ENCODE measurements around the gene RPL38. TPM values are rescaled to one million over a fixed set of nuclear protein-coding genes. Genes with fewer than 3 reads are reported as not detected.

The RPL38 gene
- total RNA-seq, 2 donors from 2014 or later = 531 to 611 TPM

DNA sequence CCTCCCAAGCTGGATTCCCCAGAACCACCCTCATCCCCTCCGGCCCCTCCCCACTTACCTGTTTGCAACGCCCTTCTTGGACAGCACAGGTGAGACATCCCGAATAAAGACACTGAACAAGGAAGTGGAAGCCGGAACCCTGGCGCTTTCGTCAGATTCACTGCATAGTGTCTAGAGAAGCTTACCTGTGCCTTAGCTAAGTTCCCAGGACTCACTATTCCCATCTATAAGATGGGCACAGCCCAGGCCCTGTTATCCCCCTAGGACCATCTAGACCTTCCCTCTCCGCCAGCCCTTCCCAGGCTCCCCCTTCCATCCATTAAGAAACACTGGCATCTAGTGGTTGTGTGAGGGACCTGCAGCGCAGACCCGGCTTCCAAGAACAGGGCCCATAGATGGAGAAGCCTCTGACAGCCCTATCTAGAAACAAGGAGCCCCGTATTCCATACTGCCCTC is 26.9 kb upstream of the RPL38 start:
- intact Hi-C loops (cut with DNase I) = loop anchor here (1.0 kb wide), 1 partner anchor 747 kb away; no protein-coding TSS in a partner anchor
- H3K36me3 ChIP-seq = no peaks in the 10 kb centered on the region
- no peaks in the 10 kb centered on the region for H3K4me1 ChIP-seq (replicated peaks)
- no peak overlapping the region for H3K4me3 ChIP-seq
- H3K9me3 ChIP-seq = no peaks in the 10 kb centered on the region
- no peak for TF ChIP-seq POLR2AphosphoS5 (IDR thresholded peaks at IDR 0.05)
- TF ChIP-seq, protein P1, sequence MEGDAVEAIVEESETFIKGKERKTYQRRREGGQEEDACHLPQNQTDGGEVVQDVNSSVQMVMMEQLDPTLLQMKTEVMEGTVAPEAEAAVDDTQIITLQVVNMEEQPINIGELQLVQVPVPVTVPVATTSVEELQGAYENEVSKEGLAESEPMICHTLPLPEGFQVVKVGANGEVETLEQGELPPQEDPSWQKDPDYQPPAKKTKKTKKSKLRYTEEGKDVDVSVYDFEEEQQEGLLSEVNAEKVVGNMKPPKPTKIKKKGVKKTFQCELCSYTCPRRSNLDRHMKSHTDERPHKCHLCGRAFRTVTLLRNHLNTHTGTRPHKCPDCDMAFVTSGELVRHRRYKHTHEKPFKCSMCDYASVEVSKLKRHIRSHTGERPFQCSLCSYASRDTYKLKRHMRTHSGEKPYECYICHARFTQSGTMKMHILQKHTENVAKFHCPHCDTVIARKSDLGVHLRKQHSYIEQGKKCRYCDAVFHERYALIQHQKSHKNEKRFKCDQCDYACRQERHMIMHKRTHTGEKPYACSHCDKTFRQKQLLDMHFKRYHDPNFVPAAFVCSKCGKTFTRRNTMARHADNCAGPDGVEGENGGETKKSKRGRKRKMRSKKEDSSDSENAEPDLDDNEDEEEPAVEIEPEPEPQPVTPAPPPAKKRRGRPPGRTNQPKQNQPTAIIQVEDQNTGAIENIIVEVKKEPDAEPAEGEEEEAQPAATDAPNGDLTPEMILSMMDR (IDR thresholded peaks at IDR 0.05) = peak; percentile 21 to 82 (median 68)
- H3K27ac ChIP-seq = no peak overlapping the region
- DNase-seq (ENCODE audit: low spot score) = peak; percentile 32
- no peaks in the 10 kb centered on the region for H3K27me3 ChIP-seq (replicated peaks; ENCODE audit: insufficient read depth)
- WGBS = 36% methylated on average over 10 of the region's 10 CpGs

DNA sequence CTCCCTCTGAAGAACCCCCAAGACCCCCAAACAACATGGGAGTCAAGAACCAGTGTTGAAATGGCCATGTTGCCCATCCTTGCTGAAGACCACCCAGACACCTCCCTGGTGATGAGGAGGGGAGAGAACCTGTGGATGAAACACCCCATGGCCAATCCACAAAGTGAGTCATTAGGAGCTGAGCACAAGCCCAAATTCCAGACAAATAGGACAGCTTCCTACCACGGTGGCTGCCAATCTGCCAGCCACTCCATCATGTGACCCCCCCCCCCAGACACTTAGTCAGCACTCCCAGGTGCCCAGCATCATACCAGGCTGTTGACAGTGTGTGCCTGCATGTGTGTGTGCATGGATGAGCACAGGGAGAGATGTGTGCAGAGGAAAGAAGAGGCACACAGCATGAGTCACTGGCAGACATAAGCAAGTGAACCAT is 26.4 kb upstream of the RPL38 start:
- H3K9me3 ChIP-seq = no peaks in the 10 kb centered on the region
- DNase-seq (ENCODE audit: low spot score) = no peak
- H3K36me3 ChIP-seq = no peaks in the 10 kb centered on the region
- intact Hi-C loops (cut with DNase I) = no loop called here
- 13% methylated on average over 1 of the region's 1 CpG for WGBS
- no peak overlapping the region for H3K4me3 ChIP-seq
- no peaks in the 10 kb centered on the region for H3K27me3 ChIP-seq (replicated peaks; ENCODE audit: insufficient read depth)
- no peaks in the 10 kb centered on the region for H3K4me1 ChIP-seq (replicated peaks)
- no peak overlapping the region for H3K27ac ChIP-seq
- TF ChIP-seq POLR2A (IDR thresholded peaks at IDR 0.05) (no peak), POLR2AphosphoS5 (IDR thresholded peaks at IDR 0.05) (no peak)
- TF ChIP-seq, protein P1 (IDR thresholded peaks at IDR 0.05) = no peak

DNA sequence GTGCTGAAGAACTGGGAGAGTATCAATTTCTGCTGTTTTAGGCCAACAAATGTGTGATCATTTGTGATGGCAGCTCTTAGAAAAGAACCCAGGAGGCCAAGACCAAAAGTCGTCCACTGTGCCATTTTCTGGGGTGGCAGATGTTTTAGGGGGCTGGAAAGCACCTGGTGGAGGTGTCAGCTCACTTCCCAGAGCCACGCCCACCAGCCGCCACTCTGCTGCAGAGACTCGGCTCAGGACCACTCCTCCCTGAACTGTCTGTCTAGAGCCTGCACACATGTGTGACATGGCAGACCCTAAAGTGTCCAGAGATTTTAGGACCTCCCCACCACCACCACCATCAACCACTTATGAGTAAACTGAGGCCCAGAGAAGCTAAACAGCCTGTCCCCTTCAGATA is 23.9 kb upstream of the RPL38 start:
- no peak for DNase-seq (ENCODE audit: low spot score)
- Histone ChIP-seq H3K27me3 (replicated peaks; ENCODE audit: insufficient read depth) (no peaks in the 10 kb centered on the region), H3K4me1 (replicated peaks) (no peaks in the 10 kb centered on the region), H3K27ac (no peak overlapping the region), H3K36me3 (no peaks in the 10 kb centered on the region), H3K4me3 (no peak overlapping the region), H3K9me3 (no peaks in the 10 kb centered on the region)
- intact Hi-C loops (cut with DNase I) = no loop called here
- WGBS = 70% methylated on average over 4 of the region's 4 CpGs
- TF ChIP-seq POLR2A (IDR thresholded peaks at IDR 0.05) (no peak), POLR2AphosphoS5 (IDR thresholded peaks at IDR 0.05) (no peak)
- TF ChIP-seq, protein P1 (IDR thresholded peaks at IDR 0.05) = no peak

DNA sequence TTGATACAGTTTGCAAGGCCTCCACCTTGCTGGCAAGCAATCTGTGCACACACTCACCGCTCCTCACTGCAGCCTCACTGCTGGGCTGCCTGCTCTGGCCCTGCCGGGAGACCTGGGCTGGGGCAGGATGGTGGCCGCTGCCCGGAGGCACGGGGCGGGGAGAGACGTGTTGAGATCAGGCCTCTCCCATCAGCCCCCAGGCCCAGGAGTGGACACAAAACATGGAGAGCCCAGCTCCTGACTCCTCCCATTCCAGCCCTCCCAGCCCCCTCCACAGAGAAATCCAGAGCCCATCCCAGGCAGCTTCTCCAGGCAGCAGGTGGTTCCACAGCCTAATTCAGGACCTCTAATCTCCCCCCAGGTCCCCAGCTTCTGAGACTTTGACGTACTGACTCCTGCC is 23.1 kb upstream of the RPL38 start:
- no peaks in the 10 kb centered on the region for H3K9me3 ChIP-seq
- no peak overlapping the region for H3K27ac ChIP-seq
- no peak overlapping the region for H3K4me3 ChIP-seq
- intact Hi-C loops (cut with DNase I) = no loop called here
- WGBS = 66% methylated on average over 8 of the region's 8 CpGs
- H3K27me3 ChIP-seq (replicated peaks; ENCODE audit: insufficient read depth) = no peaks in the 10 kb centered on the region
- no peaks in the 10 kb centered on the region for H3K36me3 ChIP-seq
- no peak for DNase-seq (ENCODE audit: low spot score)
- TF ChIP-seq, protein P1 (IDR thresholded peaks at IDR 0.05) = no peak
- TF ChIP-seq POLR2AphosphoS5 (IDR thresholded peaks at IDR 0.05) (no peak), POLR2A (IDR thresholded peaks at IDR 0.05) (no peak)
- H3K4me1 ChIP-seq (replicated peaks) = no peaks in the 10 kb centered on the region

DNA sequence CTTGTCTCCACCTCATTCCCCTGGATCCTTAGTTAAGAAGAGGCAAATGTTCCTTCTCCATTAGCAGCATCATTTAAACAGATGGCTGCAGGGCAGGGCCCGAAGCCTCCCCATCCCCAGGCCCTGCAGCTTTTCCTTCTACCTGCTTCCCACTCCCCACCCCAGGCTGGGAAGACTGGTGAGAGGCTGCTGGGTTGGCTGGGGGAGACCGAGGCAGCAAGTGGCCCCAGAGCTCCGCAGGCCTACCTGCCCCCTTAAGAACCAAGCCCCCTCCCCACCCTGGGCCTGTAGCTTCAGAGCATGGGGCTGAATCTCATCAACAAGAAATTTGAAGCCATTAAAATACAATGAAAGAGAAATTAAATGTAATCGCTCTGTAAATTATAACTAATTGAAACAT is 22.1 kb upstream of the RPL38 start:
- no peak for DNase-seq (ENCODE audit: low spot score)
- Histone ChIP-seq H3K9me3 (no peaks in the 10 kb centered on the region), H3K36me3 (no peaks in the 10 kb centered on the region), H3K4me3 (no peak overlapping the region), H3K27ac (no peak overlapping the region), H3K27me3 (replicated peaks; ENCODE audit: insufficient read depth) (no peaks in the 10 kb centered on the region), H3K4me1 (replicated peaks) (no peaks in the 10 kb centered on the region)
- intact Hi-C loops (cut with DNase I) = no loop called here
- WGBS = 98% methylated on average over 4 of the region's 4 CpGs
- TF ChIP-seq, protein P1 (IDR thresholded peaks at IDR 0.05) = no peak
- TF ChIP-seq POLR2A (IDR thresholded peaks at IDR 0.05) (no peak), POLR2AphosphoS5 (IDR thresholded peaks at IDR 0.05) (no peak)

Data from prostate gland (tissue), 2 donors.